Measurements from ENCODE around the gene SOD2.
"Not testable (repeated sequence)": the region's sequence is repeated elsewhere in the genome, so short reads cannot be mapped to it uniquely, and the experiment has no call there.

SOD2 gene

DNA sequence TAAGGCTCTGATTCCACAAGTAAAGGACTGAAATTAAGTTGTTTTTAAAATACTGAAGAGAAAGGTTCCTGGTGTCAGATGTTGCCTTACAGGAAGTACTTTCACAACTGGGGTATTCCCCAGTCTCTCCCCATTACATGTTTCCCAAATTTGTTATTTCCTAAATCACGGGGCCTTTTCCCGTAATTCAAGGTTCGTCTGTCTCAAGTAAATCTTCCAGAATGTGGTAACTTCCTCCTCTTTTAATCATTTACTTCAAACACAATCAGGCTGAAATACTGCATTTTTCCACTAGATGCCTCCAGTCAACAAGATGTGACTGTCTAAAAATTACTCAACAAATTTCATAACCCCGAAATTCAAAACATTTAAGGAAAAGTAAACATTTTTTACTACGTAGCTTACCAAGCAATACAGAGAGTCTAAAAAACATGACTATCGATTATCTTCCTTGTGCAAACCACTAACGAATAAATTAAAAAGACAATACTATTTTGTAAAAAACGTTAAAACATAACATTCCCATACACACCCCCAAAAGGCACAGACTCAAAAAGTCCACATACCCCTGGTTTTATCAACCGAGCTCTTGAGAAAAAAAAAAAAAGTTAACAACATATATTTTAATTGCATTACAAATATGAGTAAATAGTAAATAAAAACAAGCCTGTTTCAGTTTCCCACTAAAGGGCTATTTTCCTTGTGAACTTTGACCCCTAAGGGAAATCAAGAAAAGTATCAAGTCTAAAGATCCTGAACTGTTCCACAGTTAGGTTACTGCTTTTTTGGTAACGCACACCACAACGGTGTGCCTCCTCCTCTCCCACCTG lies 1.7 kb downstream of the SOD2 start:
- TF ChIP-seq, protein P1, sequence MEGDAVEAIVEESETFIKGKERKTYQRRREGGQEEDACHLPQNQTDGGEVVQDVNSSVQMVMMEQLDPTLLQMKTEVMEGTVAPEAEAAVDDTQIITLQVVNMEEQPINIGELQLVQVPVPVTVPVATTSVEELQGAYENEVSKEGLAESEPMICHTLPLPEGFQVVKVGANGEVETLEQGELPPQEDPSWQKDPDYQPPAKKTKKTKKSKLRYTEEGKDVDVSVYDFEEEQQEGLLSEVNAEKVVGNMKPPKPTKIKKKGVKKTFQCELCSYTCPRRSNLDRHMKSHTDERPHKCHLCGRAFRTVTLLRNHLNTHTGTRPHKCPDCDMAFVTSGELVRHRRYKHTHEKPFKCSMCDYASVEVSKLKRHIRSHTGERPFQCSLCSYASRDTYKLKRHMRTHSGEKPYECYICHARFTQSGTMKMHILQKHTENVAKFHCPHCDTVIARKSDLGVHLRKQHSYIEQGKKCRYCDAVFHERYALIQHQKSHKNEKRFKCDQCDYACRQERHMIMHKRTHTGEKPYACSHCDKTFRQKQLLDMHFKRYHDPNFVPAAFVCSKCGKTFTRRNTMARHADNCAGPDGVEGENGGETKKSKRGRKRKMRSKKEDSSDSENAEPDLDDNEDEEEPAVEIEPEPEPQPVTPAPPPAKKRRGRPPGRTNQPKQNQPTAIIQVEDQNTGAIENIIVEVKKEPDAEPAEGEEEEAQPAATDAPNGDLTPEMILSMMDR (IDR thresholded peaks at IDR 0.05; ENCODE audit: borderline replicate concordance, control extremely low read depth, extremely low read depth, insufficient read depth, missing control alignments), result peak; percentile 60
- in situ Hi-C loops (cut with MboI; ENCODE audit: low sequenced_read_pairs, unreplicated experiment), result loop anchor here (25.0 kb wide), 1 partner anchor 771 kb away; no protein-coding TSS in a partner anchor
- DNase-seq (ENCODE audit: low spot score), result peak; percentile 63

DNA sequence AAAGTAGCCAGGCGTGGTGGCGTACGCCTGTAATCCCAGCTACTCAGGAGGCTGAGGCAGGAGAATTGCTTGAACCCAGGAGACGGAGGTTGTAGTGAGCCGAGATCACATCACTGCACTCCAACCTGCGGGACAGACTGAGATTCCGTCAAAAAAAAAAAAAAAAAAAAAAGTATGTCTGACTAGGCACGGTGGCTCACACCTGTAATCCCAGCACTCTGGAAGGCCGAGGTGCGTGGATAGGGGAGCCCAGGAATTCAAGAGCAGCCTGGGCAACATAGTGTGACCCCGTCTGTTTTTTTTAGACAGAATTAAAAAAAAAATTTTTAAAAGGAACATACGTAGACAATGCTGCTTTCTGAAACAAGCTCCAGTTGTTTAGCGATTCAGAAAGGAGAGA lies 2.9 kb downstream of the SOD2 start:
- in situ Hi-C loops (cut with MboI; ENCODE audit: low sequenced_read_pairs, unreplicated experiment), result loop anchor here (25.0 kb wide), 1 partner anchor 772 kb away; no protein-coding TSS in a partner anchor
- DNase-seq (ENCODE audit: low spot score), result not testable (repeated sequence)

DNA sequence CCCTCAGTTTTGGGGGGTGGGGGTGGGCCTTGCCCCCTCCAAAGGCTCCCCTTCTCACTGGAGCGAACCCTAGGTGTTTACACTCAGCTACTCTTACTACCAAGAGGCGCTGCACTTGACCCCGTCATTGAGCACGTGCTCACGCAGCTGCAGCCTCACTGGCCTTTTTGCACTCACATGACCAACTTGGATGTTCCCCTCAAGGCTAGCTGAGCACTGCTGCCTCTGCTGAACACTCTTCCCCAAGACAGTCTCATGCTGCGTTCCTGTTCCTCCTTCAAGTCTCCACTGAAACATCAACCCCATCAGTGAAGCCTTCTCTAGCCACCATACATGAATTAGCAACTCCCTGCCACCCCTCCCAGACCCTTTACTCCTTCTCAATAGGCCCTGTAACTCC lies 4.0 kb downstream of the SOD2 start:
- no peak for DNase-seq (ENCODE audit: low spot score)
- TF ChIP-seq, protein P1 (IDR thresholded peaks at IDR 0.05; ENCODE audit: borderline replicate concordance, control extremely low read depth, extremely low read depth, insufficient read depth, missing control alignments), result no peak
- in situ Hi-C loops (cut with MboI; ENCODE audit: low sequenced_read_pairs, unreplicated experiment), result loop anchor here (25.0 kb wide), 1 partner anchor 773 kb away; no protein-coding TSS in a partner anchor

DNA sequence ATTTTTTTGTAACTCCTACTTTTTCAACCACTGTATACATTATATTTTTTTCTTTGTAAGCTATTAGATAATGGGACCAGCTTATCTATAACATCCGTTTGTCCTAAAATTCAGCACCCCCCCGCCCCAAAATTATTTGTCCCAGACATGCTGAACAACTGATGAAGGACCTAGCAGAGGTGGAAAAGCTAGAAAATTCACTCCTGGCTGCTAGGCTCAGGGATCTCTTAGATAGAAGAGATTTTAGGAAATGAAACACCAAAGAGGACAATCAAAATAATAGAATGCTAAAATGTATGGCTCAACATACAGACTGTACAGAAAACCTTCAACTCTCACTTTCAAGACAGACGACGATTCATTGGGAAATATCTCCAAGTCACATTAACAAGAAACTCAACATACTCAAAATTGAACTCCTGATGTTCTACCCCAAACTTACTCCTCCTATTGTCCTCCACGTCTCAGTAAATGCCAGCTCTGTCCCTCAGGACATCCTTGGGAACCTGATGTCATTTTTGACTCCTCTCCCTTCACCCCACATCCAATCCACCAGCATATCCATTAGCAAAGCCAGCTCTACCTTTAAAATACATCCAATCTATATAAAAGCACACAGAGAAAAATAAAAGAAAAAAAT lies 4.7 kb downstream of the SOD2 start:
- no peak for DNase-seq (ENCODE audit: low spot score)
- in situ Hi-C loops (cut with MboI; ENCODE audit: low sequenced_read_pairs, unreplicated experiment), result loop anchor here (25.0 kb wide), 1 partner anchor 774 kb away; no protein-coding TSS in a partner anchor
- TF ChIP-seq, protein P1 (IDR thresholded peaks at IDR 0.05; ENCODE audit: borderline replicate concordance, control extremely low read depth, extremely low read depth, insufficient read depth, missing control alignments), result no peak

DNA sequence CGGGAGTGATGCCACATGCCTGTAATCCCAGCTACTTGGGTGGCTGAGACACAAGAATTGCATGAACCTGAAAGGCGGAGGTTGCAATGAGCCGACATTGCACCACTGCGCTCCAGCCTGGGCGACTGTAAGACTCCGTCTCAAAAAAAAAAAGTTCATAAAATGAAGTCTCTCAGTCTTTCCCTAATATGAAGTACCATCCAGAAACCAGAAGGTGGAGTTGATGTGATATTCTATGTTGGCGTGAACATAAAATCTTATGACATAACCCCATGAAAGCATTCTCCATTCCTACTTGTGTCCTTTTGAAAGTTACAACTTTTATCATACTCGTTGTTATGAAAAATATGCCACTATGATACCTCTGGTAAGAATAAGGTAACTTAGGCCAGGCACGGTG lies 5.7 kb downstream of the SOD2 start:
- TF ChIP-seq, protein P1 (IDR thresholded peaks at IDR 0.05; ENCODE audit: borderline replicate concordance, control extremely low read depth, extremely low read depth, insufficient read depth, missing control alignments), result no peak
- DNase-seq (ENCODE audit: low spot score), result no peak
- in situ Hi-C loops (cut with MboI; ENCODE audit: low sequenced_read_pairs, unreplicated experiment), result loop anchor here (25.0 kb wide), 1 partner anchor 775 kb away; no protein-coding TSS in a partner anchor

DNA sequence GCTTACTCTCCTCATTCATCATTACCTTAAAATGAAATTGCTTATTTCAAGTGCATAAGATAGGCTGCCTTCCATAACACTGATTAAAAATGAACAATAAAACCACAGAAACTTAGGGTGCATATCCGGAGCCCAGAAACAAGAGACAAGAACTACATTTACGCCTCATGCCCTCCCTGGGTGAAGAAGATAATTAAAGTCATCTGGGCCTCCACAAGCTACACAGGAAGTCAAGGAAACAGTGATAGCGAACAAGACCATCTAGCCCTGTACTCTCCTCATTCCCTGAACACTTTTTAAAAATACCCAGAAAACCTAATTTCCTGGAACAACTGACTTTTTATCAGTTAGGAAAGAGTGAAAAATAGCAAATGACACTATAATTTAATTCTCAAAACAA lies 6.3 kb downstream of the SOD2 start:
- in situ Hi-C loops (cut with MboI; ENCODE audit: low sequenced_read_pairs, unreplicated experiment), result loop anchor here (25.0 kb wide), 1 partner anchor 776 kb away; no protein-coding TSS in a partner anchor
- TF ChIP-seq, protein P1 (IDR thresholded peaks at IDR 0.05; ENCODE audit: borderline replicate concordance, control extremely low read depth, extremely low read depth, insufficient read depth, missing control alignments), result no peak
- DNase-seq (ENCODE audit: low spot score), result no peak

DNA sequence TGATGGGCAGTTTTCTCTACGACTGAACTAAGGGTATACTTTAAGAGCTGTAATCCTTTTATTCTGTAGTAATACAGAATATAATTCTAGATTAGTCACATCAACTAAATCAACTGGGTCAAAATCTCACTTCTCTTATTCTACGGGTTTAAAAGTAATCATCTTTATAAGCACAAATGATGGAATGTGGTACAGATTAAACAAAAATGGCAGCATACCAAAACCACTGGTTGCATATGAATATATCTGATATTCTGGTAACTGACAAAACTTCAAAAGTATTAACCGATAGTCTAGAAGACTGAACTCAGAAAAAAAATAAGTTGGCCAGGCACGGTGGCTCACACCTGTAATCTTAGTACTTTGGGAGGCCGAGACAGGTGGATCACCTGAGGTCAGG lies 7.0 kb downstream of the SOD2 start:
- in situ Hi-C loops (cut with MboI; ENCODE audit: low sequenced_read_pairs, unreplicated experiment), result loop anchor here (25.0 kb wide), 1 partner anchor 776 kb away; no protein-coding TSS in a partner anchor
- DNase-seq (ENCODE audit: low spot score), result no peak
- TF ChIP-seq, protein P1 (IDR thresholded peaks at IDR 0.05; ENCODE audit: borderline replicate concordance, control extremely low read depth, extremely low read depth, insufficient read depth, missing control alignments), result no peak
